Measurements from ENCODE around the gene COPS6. TPM values are rescaled to one million over a fixed set of nuclear protein-coding genes. Genes with fewer than 3 reads are reported as not detected.

COPS6 gene
- total RNA-seq, 2 experiments from 2014 or later = 79.0 to 83.9 TPM

- Histone ChIP-seq H3K27me3 (ENCODE audit: control insufficient read depth in 1 of 2, insufficient read depth in 2 of 2, low read length in 2 of 2) (no peaks in the 10 kb centered on the region), H3K9me3 (ENCODE audit: control insufficient read depth in 1 of 2, insufficient read depth in 1 of 2, low read length in 2 of 2) (no peaks in the 10 kb centered on the region), H3K4me1 (ENCODE audit: insufficient read depth, low read length) (peaks cover 40% of the 10 kb centered on the region), H3K36me3 (ENCODE audit: insufficient read depth, low read length) (peaks cover 62% of the 10 kb centered on the region), H3K4me3 (ENCODE audit: low read length) (no peak overlapping the region), H3K27ac (ENCODE audit: low read depth in 1 of 2, low read length in 2 of 2) (peak overlapping the region; percentile 26 to 33)
- Mint-ChIP-seq H3K27ac (peak overlapping the region; percentile 98), H3K4me1 (ENCODE audit: low read depth) (peaks cover 47% of the 10 kb centered on the region), H3K36me3 (ENCODE audit: low read depth) (peaks cover 77% of the 10 kb centered on the region), H3K27me3 (no peaks in the 10 kb centered on the region), H3K4me3 (peak overlapping the region; percentile 98), H3K9me3 (no peaks in the 10 kb centered on the region)
- DNase-seq (no peak), ATAC-seq (ENCODE audit: poor library complexity) (no peak)
- TF ChIP-seq CTCF (IDR thresholded peaks at IDR 0.05) = no peak
- ChIA-PET POLR2A (interaction anchor here (3.3 to 3.7 kb wide), 2 partner anchors 10 to 21 kb away, joined by 46 to 50 read pairs; partner anchors contain the start of genes CNPY4, COPS6 and TAF6), CTCF (no interaction called here)
- intact Hi-C loops (cut with DNase I, micrococcal nuclease) = loop anchor here in 1 of 2 experiments (2.0 kb wide), 1 partner anchor 16 kb away; no protein-coding TSS in a partner anchor
Measured at GRCh38 chr7:100098913-100099312, 10.1 kb downstream of the COPS6 start.

- Histone ChIP-seq H3K27me3 (ENCODE audit: control insufficient read depth in 1 of 2, insufficient read depth in 2 of 2, low read length in 2 of 2) (no peaks in the 10 kb centered on the region), H3K9me3 (ENCODE audit: control insufficient read depth in 1 of 2, insufficient read depth in 1 of 2, low read length in 2 of 2) (no peaks in the 10 kb centered on the region), H3K4me3 (ENCODE audit: low read length) (peak overlapping the region; percentile 97), H3K4me1 (ENCODE audit: insufficient read depth, low read length) (peaks cover 38% of the 10 kb centered on the region), H3K36me3 (ENCODE audit: insufficient read depth, low read length) (peaks cover 59% of the 10 kb centered on the region), H3K27ac (ENCODE audit: low read depth in 1 of 2, low read length in 2 of 2) (peak overlapping the region; percentile 90 to 95)
- intact Hi-C loops (cut with DNase I, micrococcal nuclease) = loop anchor here in 1 of 2 experiments (2.0 kb wide), 1 partner anchor 17 kb away; no protein-coding TSS in a partner anchor
- no peak for TF ChIP-seq CTCF (IDR thresholded peaks at IDR 0.05)
- ATAC-seq (ENCODE audit: poor library complexity) = no peak
- no peaks in the 10 kb centered on the region for H3K9me3 Mint-ChIP-seq
- peak overlapping the region; percentile 98 for H3K27ac Mint-ChIP-seq
- DNase-seq = no peak
- H3K4me1 Mint-ChIP-seq (ENCODE audit: low read depth) = peaks cover 47% of the 10 kb centered on the region
- CTCF ChIA-PET = interaction anchor here (1.3 kb wide), 1 partner anchor 31 kb away, joined by 7 read pairs; no protein-coding TSS in a partner anchor
- POLR2A ChIA-PET = interaction anchor here (1.2 to 3.7 kb wide), 4 partner anchors 10 to 50 kb away, joined by 3 to 50 read pairs (median 31); partner anchors contain the start of genes CNPY4, COPS6, TAF6 and ZSCAN21
- peak overlapping the region; percentile 98 for H3K4me3 Mint-ChIP-seq
- peaks cover 72% of the 10 kb centered on the region for H3K36me3 Mint-ChIP-seq (ENCODE audit: low read depth)
- H3K27me3 Mint-ChIP-seq = no peaks in the 10 kb centered on the region
Measured at GRCh38 chr7:100099452-100099851, 10.7 kb downstream of the COPS6 start.

- H3K9me3 ChIP-seq (ENCODE audit: control insufficient read depth in 1 of 2, insufficient read depth in 1 of 2, low read length in 2 of 2) = no peaks in the 10 kb centered on the region
- peak; percentile 72 for ATAC-seq (ENCODE audit: poor library complexity)
- peak overlapping the region; percentile 97 for H3K4me3 ChIP-seq (ENCODE audit: low read length)
- TF ChIP-seq CTCF (IDR thresholded peaks at IDR 0.05) = no peak
- POLR2A ChIA-PET = interaction anchor here (0.6 to 3.7 kb wide), 29 partner anchors 8 to 959 kb away, joined by 3 to 58 read pairs (median 5); partner anchors contain the start of genes CNPY4, COPS6, FBXO24 and GPC2
- CTCF ChIA-PET = interaction anchor here (0.8 to 3.2 kb wide), 4 partner anchors 17 to 464 kb away, joined by 3 to 14 read pairs (median 6); partner anchors contain the start of gene MBLAC1
- Mint-ChIP-seq H3K4me1 (ENCODE audit: low read depth) (peaks cover 47% of the 10 kb centered on the region), H3K4me3 (peak overlapping the region; percentile 98), H3K27me3 (no peaks in the 10 kb centered on the region), H3K27ac (peak overlapping the region; percentile 98), H3K9me3 (no peaks in the 10 kb centered on the region), H3K36me3 (ENCODE audit: low read depth) (peaks cover 64% of the 10 kb centered on the region)
- intact Hi-C loops (cut with DNase I, micrococcal nuclease) = loop anchor here (1.0 to 2.0 kb wide), 6 partner anchors 11 to 50 kb away; partner anchors contain the start of genes CNPY4 (in 2 of the 2), MBLAC1 (in 2 of the 2), TAF6 (in 2 of the 2) and ZNF3 (in 1 of the 2)
- no peaks in the 10 kb centered on the region for H3K27me3 ChIP-seq (ENCODE audit: control insufficient read depth in 1 of 2, insufficient read depth in 2 of 2, low read length in 2 of 2)
- H3K27ac ChIP-seq (ENCODE audit: low read depth in 1 of 2, low read length in 2 of 2) = peak overlapping the region; percentile 90 to 95
- peaks cover 38% of the 10 kb centered on the region for H3K4me1 ChIP-seq (ENCODE audit: insufficient read depth, low read length)
- peaks cover 53% of the 10 kb centered on the region for H3K36me3 ChIP-seq (ENCODE audit: insufficient read depth, low read length)
- DNase-seq = peak; percentile 70 to 95 (median 82)
Measured at GRCh38 chr7:100100420-100101015, 11.7 kb downstream of the COPS6 start.

Data from CD4-positive, alpha-beta T cell (primary cell).